HG02884 (cell line): ENCODE measurements around the gene IQGAP1.
A peak's percentile ranks its signal among the peaks of the same experiment; 100 is the strongest.
"Not testable (repeated sequence)": the region's sequence is repeated elsewhere in the genome, so short reads cannot be mapped to it uniquely, and the experiment has no call there.

ENCODE experiments used
- ATAC-seq: cut with Tn5 transposase; IDR thresholded peaks from one replicate; pipeline ENCODE4 v1.9.1; 2021; ENCODE audit warnings: mild to moderate bottlenecking, moderate library complexity; ENCODE audit not compliant: unreplicated experiment

The IQGAP1 gene, protein sequence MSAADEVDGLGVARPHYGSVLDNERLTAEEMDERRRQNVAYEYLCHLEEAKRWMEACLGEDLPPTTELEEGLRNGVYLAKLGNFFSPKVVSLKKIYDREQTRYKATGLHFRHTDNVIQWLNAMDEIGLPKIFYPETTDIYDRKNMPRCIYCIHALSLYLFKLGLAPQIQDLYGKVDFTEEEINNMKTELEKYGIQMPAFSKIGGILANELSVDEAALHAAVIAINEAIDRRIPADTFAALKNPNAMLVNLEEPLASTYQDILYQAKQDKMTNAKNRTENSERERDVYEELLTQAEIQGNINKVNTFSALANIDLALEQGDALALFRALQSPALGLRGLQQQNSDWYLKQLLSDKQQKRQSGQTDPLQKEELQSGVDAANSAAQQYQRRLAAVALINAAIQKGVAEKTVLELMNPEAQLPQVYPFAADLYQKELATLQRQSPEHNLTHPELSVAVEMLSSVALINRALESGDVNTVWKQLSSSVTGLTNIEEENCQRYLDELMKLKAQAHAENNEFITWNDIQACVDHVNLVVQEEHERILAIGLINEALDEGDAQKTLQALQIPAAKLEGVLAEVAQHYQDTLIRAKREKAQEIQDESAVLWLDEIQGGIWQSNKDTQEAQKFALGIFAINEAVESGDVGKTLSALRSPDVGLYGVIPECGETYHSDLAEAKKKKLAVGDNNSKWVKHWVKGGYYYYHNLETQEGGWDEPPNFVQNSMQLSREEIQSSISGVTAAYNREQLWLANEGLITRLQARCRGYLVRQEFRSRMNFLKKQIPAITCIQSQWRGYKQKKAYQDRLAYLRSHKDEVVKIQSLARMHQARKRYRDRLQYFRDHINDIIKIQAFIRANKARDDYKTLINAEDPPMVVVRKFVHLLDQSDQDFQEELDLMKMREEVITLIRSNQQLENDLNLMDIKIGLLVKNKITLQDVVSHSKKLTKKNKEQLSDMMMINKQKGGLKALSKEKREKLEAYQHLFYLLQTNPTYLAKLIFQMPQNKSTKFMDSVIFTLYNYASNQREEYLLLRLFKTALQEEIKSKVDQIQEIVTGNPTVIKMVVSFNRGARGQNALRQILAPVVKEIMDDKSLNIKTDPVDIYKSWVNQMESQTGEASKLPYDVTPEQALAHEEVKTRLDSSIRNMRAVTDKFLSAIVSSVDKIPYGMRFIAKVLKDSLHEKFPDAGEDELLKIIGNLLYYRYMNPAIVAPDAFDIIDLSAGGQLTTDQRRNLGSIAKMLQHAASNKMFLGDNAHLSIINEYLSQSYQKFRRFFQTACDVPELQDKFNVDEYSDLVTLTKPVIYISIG (N-terminal part only)

GRCh38 chr15:90387534-90388461 is at the start of gene IQGAP1:
TSS of gene IQGAP1 (plus strand) at chr15:90388242. CDS start at chr15:90388342, 100 bp downstream.
- ATAC-seq, result peak; percentile 86

GRCh38 chr15:90338532-90338931 is 49.5 kb upstream of the IQGAP1 start:
- no peak for ATAC-seq

- no peak for ATAC-seq
Measured at GRCh38 chr15:90340345-90340744, 47.7 kb upstream of the IQGAP1 start.

DNA sequence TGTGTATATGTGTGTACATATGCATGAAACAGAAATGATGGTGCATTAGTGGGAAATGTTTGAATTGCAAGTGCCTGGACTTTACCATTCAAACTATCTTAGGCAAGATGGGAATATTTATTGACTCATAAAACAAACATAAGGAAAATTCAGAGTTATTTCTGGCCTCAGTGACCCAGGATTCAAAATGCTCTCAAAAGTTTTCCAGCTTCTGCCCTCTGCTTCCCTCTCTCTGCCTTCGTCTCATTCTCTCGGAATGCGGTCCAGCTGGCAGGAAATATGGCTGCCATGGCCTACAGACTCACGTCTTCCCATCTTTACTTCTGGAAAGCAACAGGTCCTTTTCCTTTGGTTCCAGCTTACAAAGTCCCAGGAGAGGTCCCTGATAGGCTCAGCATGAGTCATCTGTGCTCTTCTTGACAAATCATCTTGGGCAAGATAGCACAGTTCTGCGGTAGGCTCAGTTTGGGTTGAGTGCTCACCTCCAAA is 44.7 kb upstream of the IQGAP1 start:
- no peak for ATAC-seq

DNA sequence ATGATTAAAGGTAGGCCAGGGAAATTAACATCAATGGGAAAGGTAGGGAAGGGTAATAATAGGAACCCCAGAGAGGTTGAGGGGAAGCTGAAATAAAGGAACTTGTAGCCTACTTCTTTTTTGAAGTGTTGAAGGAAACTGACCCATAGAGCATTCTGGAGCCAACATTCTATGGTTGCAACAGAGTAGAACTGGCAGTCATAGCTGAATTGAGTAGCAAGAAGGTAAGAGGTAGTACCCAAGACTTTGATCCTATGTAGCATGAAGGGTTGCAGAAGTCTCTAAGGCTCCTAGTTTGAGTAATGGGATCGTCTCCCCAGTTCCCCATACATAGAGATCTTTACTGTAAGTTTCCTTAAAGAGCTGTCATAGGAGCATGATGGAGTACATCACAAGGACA is 43.4 kb upstream of the IQGAP1 start:
- ATAC-seq, result no peak

- no peak for ATAC-seq
Measured at GRCh38 chr15:90345857-90346256, 42.2 kb upstream of the IQGAP1 start.

- not testable (repeated sequence) for ATAC-seq
Measured at GRCh38 chr15:90347431-90348065, 40.5 kb upstream of the IQGAP1 start.

- ATAC-seq, result no peak
Measured at GRCh38 chr15:90348456-90348855, 39.6 kb upstream of the IQGAP1 start.

DNA sequence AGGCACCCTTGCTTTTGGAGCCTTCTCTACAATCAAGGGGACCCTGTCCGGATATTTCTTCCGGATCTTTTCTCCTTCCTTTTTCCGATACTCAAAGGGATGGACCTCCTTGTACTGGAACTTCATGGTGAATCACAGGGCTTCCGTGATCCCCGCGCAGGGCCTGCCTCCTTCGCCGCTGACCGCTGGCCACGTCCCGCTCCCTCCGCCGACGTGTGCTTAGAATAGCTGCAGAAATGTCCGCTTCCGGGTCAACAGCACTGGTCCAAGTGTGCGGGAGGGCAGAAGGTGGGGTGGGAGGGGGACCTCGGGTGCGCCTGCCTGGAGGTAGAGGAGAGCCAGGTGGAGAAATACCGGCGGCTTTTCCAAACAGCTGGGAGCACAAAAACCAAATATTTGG is 39.0 kb upstream of the IQGAP1 start:
- no peak for ATAC-seq

GRCh38 chr15:90349821-90350220 is 38.2 kb upstream of the IQGAP1 start:
- no peak for ATAC-seq

GRCh38 chr15:90351479-90352106 is 36.4 kb upstream of the IQGAP1 start:
- peak; percentile 19 for ATAC-seq

DNA sequence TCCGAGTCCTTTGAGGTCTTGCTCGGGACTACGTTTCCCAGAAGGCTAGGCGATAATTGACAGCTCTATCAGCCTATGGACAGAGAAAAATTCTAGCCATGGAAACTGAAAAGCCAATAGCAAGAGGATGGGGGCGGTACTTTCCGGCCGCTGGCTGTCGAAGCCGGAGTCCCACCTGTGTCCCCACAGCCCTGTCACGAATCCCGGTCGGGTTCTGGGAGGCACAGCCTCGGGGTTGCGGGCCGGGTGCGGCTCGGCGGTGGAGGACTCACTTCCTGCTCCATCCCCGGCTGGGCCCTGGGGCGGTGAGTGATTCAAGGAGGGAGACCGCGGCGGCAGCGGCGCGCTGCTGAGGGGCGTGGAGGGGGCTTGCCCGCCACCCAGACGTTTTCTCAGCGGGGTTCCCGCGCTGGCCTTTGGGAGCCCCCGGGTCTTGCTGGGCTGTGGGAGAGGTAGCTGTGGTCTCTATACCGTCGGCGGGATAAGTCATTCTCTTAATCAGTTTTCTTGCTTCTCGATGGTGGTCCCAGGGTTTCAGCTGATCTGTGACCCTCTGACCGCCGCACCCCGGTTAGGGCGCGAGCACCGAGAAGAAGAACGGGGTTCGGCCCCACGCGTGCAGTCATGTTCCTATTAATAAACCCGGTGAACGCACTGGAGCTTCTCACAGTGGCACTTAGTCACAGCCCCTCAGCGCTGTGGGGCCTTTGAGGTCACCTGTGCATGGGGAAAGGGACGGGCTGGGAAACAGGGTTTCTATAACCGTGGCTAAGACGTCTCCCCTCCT is 35.7 kb upstream of the IQGAP1 start, which contains the start of gene ZNF774:
TSS of gene ZNF774 (plus strand) at position 178 of the 787 bp plus-strand sequence. CDS start 2,377 bp downstream, outside the sequence.
- ATAC-seq, result peak; percentile 98

GRCh38 chr15:90354986-90355385 is 33.1 kb upstream of the IQGAP1 start:
- ATAC-seq, result no peak

DNA sequence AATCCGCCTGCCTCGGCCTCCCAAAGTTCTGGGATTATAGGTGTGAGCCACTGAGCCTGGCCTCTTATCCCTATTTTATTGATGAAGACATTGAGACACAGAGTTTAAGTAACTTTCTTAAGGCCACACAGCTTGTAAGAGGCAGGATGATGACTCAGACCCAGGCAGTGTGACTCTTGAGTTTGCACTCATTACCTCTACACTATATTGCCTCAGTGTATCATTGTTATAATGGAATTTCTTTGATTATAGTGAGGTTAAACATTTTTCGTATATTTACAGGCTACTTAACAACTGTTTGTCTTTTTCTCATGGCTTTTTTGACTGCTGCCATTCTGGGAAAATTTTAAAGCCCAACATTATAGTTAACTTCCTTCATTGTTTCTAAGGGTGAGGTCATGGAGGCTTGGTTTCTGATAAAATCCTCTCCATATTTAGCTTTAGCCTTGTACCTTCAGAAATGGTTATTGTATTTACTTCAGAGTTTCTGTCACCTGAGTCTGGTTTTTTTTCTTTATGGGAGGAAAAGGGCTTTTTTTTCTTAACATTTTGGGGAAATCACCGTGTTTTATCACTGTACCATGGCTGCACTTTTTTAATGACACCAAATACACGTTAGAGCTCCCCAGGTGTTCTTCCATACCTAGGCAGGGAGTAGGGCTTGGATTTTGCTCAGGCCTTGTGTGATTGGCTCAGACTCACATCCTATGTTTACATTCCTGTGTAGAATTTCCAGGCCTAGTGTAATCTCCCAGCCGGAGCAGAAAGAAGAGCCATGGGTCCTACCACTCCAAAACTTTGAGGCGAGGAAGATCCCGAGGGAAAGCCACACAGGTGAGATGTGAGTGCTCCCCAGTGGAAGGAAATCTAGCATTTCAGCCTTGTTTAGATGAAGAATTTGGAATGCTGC is 29.7 kb upstream of the IQGAP1 start:
- no peak for ATAC-seq

- ATAC-seq, result no peak
Measured at GRCh38 chr15:90360746-90361145, 27.3 kb upstream of the IQGAP1 start.

DNA sequence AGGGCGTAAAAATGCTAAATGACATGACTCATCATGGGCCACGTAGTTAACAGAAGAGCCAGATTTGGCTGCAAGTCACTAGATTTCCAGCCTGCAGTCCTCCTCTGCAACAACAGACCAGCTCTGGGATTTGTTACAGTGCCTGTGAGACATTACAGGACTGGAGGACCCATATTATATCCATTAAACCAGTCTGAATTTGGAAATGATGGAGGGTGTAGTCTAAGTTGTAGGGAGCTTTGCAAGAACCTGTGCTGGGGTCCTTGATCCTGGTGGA is 25.2 kb upstream of the IQGAP1 start:
- no peak for ATAC-seq

DNA sequence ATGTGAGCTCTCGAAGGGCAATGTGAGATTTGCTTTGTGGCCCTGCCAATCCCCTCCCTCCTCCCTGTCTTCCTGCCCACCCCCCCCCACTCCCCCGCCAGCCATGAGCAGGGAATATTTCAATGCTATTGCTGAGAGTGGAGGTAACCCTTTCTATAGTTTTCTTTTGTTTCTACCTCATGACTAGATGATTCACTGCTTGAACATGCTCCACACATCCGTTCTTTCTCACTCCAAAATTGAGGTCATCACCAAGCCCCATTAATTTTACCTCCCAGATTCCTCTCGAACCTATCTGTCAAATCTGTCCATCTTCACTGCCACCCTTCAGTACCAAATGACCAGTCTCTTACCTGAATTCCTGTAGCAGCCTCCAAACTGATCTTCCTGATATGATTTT is 23.8 kb upstream of the IQGAP1 start:
- ATAC-seq, result no peak
